HepG2 (cell line): ENCODE results near the gene NUDT7. TPM values are rescaled to one million over a fixed set of nuclear protein-coding genes. Genes with fewer than 3 reads are reported as not detected.

Experiments used
- ATAC-seq: fragments of 200-7000 bp; cut with Tn5 transposase; 3 replicates; pipeline ENCODE4 v1.9.1; 2020; ENCODE audit warnings: mild to moderate bottlenecking, moderate library complexity
- BruUV-seq: library from RNA; stranded (reverse); fragments of 400-500 nt; replicated peaks from 2 replicates; lab custom pipeline; 2021; lab: Mats Ljungman, UMichigan
- CTCF ChIA-PET: fragments of 300-600 bp; formaldehyde crosslinking; extraction: SDS; loops from one replicate; lab custom pipeline; 2021; ENCODE audit warnings: low total read pairs, inconsistent platforms, low intra/inter-chr PET ratio; lab: Yijun Ruan, JAX
- POLR2A ChIA-PET: fragments of 350-600 bp; sonication (Branson Sonifier 250); formaldehyde crosslinking; loops from one replicate; lab custom pipeline; 2020; ENCODE audit warnings: antibody characterized with exemption, inconsistent platforms; lab: Yijun Ruan, JAX
- DNase-seq: peaks from one replicate; pipeline ENCODE4 v3.0.0-alpha.2; 2015; ENCODE audit warnings: low spot score
- FAIRE-seq: peaks from 3 replicates; lab custom pipeline; 2011; peaks lifted over from hg19 to GRCh38; lab: Jason Lieb, UNC
- H2AFZ ChIP-seq: one replicate; pipeline ENCODE4 v1.6.1; 2011; ENCODE audit warnings: low read length, inconsistent platforms
- H3K27ac ChIP-seq: fragments of 300-600 bp; 3 replicates; pipeline ENCODE4 v1.8.0; 2011; ENCODE audit warnings: mixed run types, mild to moderate bottlenecking, mixed read lengths, low read length, inconsistent platforms; ENCODE audit not compliant: insufficient read depth; ENCODE audit errors: extremely low read length
- H3K27me3 ChIP-seq, 2 experiments: fragments of 200-600 bp in 1 of 2; 2 replicates in 1 of 2; 3 replicates in 1 of 2; pipeline versions ENCODE4 v1.6.0 to v1.8.0; 2011; ENCODE audit warnings: low read length in 2 of 2, mild to moderate bottlenecking in 2 of 2, moderate library complexity in 2 of 2, inconsistent platforms in 1 of 2; ENCODE audit not compliant: insufficient read depth in 2 of 2, control insufficient read depth in 1 of 2
- H3K36me3 ChIP-seq, 2 experiments: fragments of 200-600 bp in 1 of 2; replicated peaks in 1 of 2; 2 replicates in 1 of 2; 3 replicates in 1 of 2; pipeline versions ENCODE4 v1.5.1 to v1.8.0; 2011; ENCODE audit warnings: low read length in 2 of 2, inconsistent platforms in 1 of 2; ENCODE audit not compliant: insufficient read depth in 2 of 2, control insufficient read depth in 1 of 2
- H3K4me1 ChIP-seq: 2 replicates; pipeline ENCODE4 v1.5.1; 2012; ENCODE audit warnings: low read length, inconsistent platforms; ENCODE audit not compliant: insufficient read depth
- H3K4me2 ChIP-seq: 2 replicates; pipeline ENCODE4 v1.6.0; 2011; ENCODE audit warnings: low read depth, low read length, inconsistent platforms
- H3K4me3 ChIP-seq, 3 experiments: fragments of 200-600 bp in 1 of 3; sonication (generic), shearing (Covaris generic) in 1 of 3; replicated peaks in 1 of 3; 2 replicates each; pipeline ENCODE4 v1.5.1; 2011 to 2016; ENCODE audit warnings: low read length in 3 of 3, inconsistent platforms in 2 of 3, low read depth in 2 of 3, mild to moderate bottlenecking in 2 of 3, control low read depth in 1 of 3, mixed read lengths in 1 of 3; ENCODE audit not compliant: insufficient read depth in 1 of 3
- H3K79me2 ChIP-seq: one replicate; pipeline ENCODE4 v1.6.1; 2011; ENCODE audit warnings: low read length, inconsistent platforms; ENCODE audit not compliant: insufficient read depth
- H3K9ac ChIP-seq: 2 replicates; pipeline ENCODE4 v1.6.0; 2011; ENCODE audit warnings: mild to moderate bottlenecking, low read depth, low read length, inconsistent platforms; ENCODE audit not compliant: insufficient read depth
- H3K9me3 ChIP-seq: 2 replicates; pipeline ENCODE4 v1.5.1; 2012; ENCODE audit warnings: mild to moderate bottlenecking, low read length
- H4K20me1 ChIP-seq: 2 replicates; pipeline ENCODE4 v1.6.0; 2011; ENCODE audit warnings: inconsistent platforms, mild to moderate bottlenecking, low read length, moderate library complexity; ENCODE audit not compliant: insufficient read depth
- BRD4 ChIP-seq: sonication (generic); formaldehyde crosslinking; IDR thresholded peaks from 2 replicates; pipeline ENCODE4 v1.4.0; 2020; ENCODE audit warnings: missing genetic modification reagents
- FOXA1 ChIP-seq, 2 experiments: fragments of 450-650 bp in 1 of 2; sonication (generic) in 1 of 2; formaldehyde crosslinking in 1 of 2; IDR thresholded peaks; 2 replicates each; pipeline versions ENCODE4 v1.4.0 to v1.6.1; 2016 to 2020; ENCODE audit warnings: missing genetic modification reagents in 1 of 2
- KAT7 ChIP-seq: IDR thresholded peaks from 2 replicates; pipeline ENCODE4 v1.6.1; 2018; ENCODE audit warnings: borderline replicate concordance, missing compliant biosample characterization
- MLLT10 ChIP-seq: sonication (generic); formaldehyde crosslinking; IDR thresholded peaks from 2 replicates; pipeline ENCODE4 v1.4.0; 2020; ENCODE audit warnings: missing genetic modification reagents
- MXD4 ChIP-seq: IDR thresholded peaks from 2 replicates; pipeline ENCODE4 v1.6.1; 2016; ENCODE audit warnings: mild to moderate bottlenecking, missing biosample characterization, missing genetic modification reagents
- NR3C1 ChIP-seq: sonication (generic); formaldehyde crosslinking; IDR thresholded peaks from 2 replicates; pipeline ENCODE4 v1.4.0; 2020; ENCODE audit warnings: missing genetic modification reagents
- RAD51 ChIP-seq: fragments of 450-650 bp; IDR thresholded peaks from 2 replicates; pipeline ENCODE4 v1.6.1; 2016; ENCODE audit warnings: borderline replicate concordance
- SAFB2 ChIP-seq: sonication (generic); formaldehyde crosslinking; IDR thresholded peaks from 2 replicates; pipeline ENCODE4 v1.5.1; 2020; ENCODE audit warnings: missing genetic modification reagents, low read depth, mild to moderate bottlenecking, borderline replicate concordance
- SETDB1 ChIP-seq: sonication (generic); formaldehyde crosslinking; IDR thresholded peaks from 2 replicates; pipeline ENCODE4 v1.5.1; 2020; ENCODE audit warnings: missing genetic modification reagents, mild to moderate bottlenecking, borderline replicate concordance
- SP5 ChIP-seq: IDR thresholded peaks from 2 replicates; pipeline ENCODE4 v1.6.1; 2016; ENCODE audit warnings: low read depth, borderline replicate concordance
- THYN1 ChIP-seq: sonication (generic); formaldehyde crosslinking; IDR thresholded peaks from 2 replicates; pipeline ENCODE4 v1.8.1; 2023; ENCODE audit warnings: low read depth, mild to moderate bottlenecking, moderate library complexity, missing genetic modification reagents, borderline replicate concordance
- XRCC5 ChIP-seq: fragments of 200-400 bp; formaldehyde crosslinking; optimal IDR thresholded peaks from 2 replicates; pipeline ENCODE3; 2017; ENCODE audit warnings: mild to moderate bottlenecking, low read length
- ZMAT3 ChIP-seq: sonication (generic); formaldehyde crosslinking; conservative IDR thresholded peaks from 2 replicates; pipeline ENCODE4 v1.7.0; 2021; ENCODE audit warnings: missing genetic modification reagents
- ZNF121 ChIP-seq: sonication (generic); formaldehyde crosslinking; IDR thresholded peaks from 2 replicates; pipeline ENCODE4 v1.5.0; 2020; ENCODE audit warnings: mild to moderate bottlenecking, missing genetic modification reagents
- ZNF432 ChIP-seq: sonication (generic); formaldehyde crosslinking; IDR thresholded peaks from 2 replicates; pipeline ENCODE4 v1.5.0; 2020; ENCODE audit warnings: missing genetic modification reagents, mild to moderate bottlenecking, borderline replicate concordance
- ZNF614 ChIP-seq: IDR thresholded peaks from 2 replicates; pipeline ENCODE4 v1.6.1; 2018; ENCODE audit warnings: missing biosample characterization, missing genetic modification reagents, inconsistent platforms, borderline replicate concordance
- ZNF678 ChIP-seq: sonication (generic); formaldehyde crosslinking; IDR thresholded peaks from 2 replicates; pipeline ENCODE4 v1.4.0; 2020; ENCODE audit warnings: mild to moderate bottlenecking, missing genetic modification reagents
- ZNF841 ChIP-seq: sonication (generic); formaldehyde crosslinking; IDR thresholded peaks from 2 replicates; pipeline ENCODE4 v1.8.1; 2023; ENCODE audit warnings: missing genetic modification reagents, borderline replicate concordance
- WGBS: methylation state at CpG from one replicate; pipeline ENCODE4 v1.1.6; 2017; ENCODE audit warnings: low lambda C conversion rate; 5-methylcytosine and 5-hydroxymethylcytosine counted together
- in situ Hi-C: cut with HindIII; loops from 2 replicates; pipeline ENCODE4 v1.10.0; 2017; ENCODE audit warnings: low pct_unique_long_range_greater_than_20kb; ENCODE audit not compliant: extremely low pct_ligation_motif_present
- intact Hi-C: fragments of 100-400 bp; cut with micrococcal nuclease; formaldehyde crosslinking; loops from one replicate; pipeline ENCODE4 v1.10.0; 2022; ENCODE audit not compliant: unreplicated experiment
- polyA plus RNA-seq, 8 experiments: library from polyadenylated mRNA; depleted of rRNA in 3 of 8; stranded (reverse) in 7 of 8; unstranded in 1 of 8; fragments of >200 nt; fragmentation: Illumina TruSeq in 4 of 8; extraction: Trizol in 4 of 8; gene quantifications; 2 replicates each; pipeline versions ENCODE4 v1.2.1 to v1.2.3, GENCODE V29; 2011 to 2016; ENCODE audit warnings: low read depth in 4 of 8, missing spikeins in 1 of 8, mixed read lengths in 1 of 8; ENCODE audit not compliant: insufficient read depth in 1 of 8
- total RNA-seq, 5 experiments: library from RNA; depleted of rRNA; stranded (reverse); fragments of >200 nt; fragmentation: Illumina TruSeq; extraction: Trizol; gene quantifications; 2 replicates each; pipeline ENCODE4 v1.2.3, GENCODE V29; 2016; ENCODE audit warnings: low read depth in 1 of 5
- TF ChIP-seq, protein P1 (sequence below): sonication (generic); formaldehyde crosslinking; conservative IDR thresholded peaks from 2 replicates; pipeline ENCODE4 v1.8.1; 2023; ENCODE audit warnings: missing genetic modification reagents
- TF ChIP-seq, protein P2 (sequence below): sonication (generic); formaldehyde crosslinking; IDR thresholded peaks from 2 replicates; pipeline ENCODE4 v1.8.1; 2023; ENCODE audit warnings: mild to moderate bottlenecking, missing genetic modification reagents, borderline replicate concordance
- TF ChIP-seq, protein P3 (sequence below): sonication (generic); formaldehyde crosslinking; IDR thresholded peaks from 2 replicates; pipeline ENCODE4 v1.8.1; 2023; ENCODE audit warnings: mild to moderate bottlenecking, moderate library complexity, missing genetic modification reagents

NUDT7 gene
- total and polyA plus RNA-seq, 2 of the 13 experiments (the other 11 are each of a cell fraction or from before 2014, with no cell fraction given): 14.3 to 23.9 TPM

DNA sequence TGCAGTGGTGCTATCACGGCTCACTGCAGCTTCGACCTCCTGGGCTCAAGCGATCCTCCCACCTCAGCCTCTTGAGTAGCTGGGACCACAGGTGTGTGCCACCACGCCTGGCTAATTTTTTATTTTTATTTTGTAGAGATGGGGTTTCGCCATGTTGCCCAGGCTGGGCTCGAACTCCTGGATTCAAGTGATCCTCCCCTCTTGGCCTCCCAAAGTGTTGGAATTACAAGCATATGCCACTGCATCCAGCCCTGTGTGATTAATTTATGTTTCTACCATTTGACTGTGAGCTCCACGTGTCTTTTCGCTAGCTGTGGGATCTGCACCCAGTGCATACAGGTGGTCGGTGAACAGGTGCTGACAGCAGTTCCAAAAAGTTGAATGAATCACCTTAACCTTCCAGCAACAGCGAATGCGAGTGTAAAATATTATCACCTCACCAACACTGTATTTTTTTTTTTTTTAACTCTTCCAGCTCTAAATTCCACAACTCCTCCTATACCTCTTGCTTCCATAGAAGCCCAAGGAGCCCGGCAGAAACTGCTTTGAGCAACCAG, 484 bp upstream of the NUDT7 start (continued):
- TF ChIP-seq, protein P1, sequence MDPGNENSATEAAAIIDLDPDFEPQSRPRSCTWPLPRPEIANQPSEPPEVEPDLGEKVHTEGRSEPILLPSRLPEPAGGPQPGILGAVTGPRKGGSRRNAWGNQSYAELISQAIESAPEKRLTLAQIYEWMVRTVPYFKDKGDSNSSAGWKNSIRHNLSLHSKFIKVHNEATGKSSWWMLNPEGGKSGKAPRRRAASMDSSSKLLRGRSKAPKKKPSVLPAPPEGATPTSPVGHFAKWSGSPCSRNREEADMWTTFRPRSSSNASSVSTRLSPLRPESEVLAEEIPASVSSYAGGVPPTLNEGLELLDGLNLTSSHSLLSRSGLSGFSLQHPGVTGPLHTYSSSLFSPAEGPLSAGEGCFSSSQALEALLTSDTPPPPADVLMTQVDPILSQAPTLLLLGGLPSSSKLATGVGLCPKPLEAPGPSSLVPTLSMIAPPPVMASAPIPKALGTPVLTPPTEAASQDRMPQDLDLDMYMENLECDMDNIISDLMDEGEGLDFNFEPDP: no peak
- no peak for TF ChIP-seq ZNF678 (CRISPR knock-in tag)
- 0 out of 2 replicates have a peak, but pooled peaks have one; percentile 11 for TF ChIP-seq SP5 (CRISPR knock-in tag)
- TF ChIP-seq FOXA1 (IDR thresholded peaks at IDR 0.05): no peak
- peak; percentile 26; the same call in 1 of the 2 replicates for TF ChIP-seq FOXA1 (CRISPR knock-in tag; IDR thresholded peaks at IDR 0.05)
- no peak for TF ChIP-seq KAT7 (CRISPR knock-in tag)
- TF ChIP-seq, protein P2, sequence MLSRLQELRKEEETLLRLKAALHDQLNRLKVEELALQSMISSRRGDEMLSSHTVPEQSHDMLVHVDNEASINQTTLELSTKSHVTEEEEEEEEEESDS (CRISPR knock-in tag): no peak
- TF ChIP-seq ZNF841 (CRISPR knock-in tag): no peak
- no peak for TF ChIP-seq MLLT10 (CRISPR knock-in tag)
- no peak for TF ChIP-seq ZNF432 (CRISPR knock-in tag)
- no peak for TF ChIP-seq SETDB1 (CRISPR knock-in tag)
- no peak for TF ChIP-seq ZNF121 (CRISPR knock-in tag)

DNA sequence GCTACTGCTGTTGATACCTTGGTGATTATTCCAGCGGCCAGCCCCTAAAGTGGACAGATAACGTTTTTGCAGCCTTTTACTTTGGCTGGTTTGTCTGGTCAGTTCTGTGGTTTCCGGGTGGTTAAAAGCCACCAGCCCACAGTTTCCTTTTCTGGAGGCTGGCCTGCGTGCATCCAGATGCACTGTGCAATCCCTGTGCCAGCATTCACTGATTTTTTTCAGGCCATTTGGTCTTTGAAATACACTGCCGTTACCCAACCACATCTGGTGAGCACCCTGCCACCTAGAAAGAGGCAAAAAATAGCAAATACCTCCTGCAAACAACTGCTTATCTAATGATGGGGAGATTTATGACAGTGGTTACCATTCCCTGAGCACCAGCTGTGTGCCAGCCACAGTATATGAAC, 797 bp downstream of the NUDT7 start:
- Histone ChIP-seq H3K79me2 (no peaks in the 10 kb centered on the region), H3K27ac (peak overlapping the region; percentile 95), H3K36me3 (no peaks in the 10 kb centered on the region), H3K4me2 (peak overlapping the region; percentile 79), H3K9me3 (no peaks in the 10 kb centered on the region), H4K20me1 (no peaks in the 10 kb centered on the region), H3K4me1 (peaks cover 34% of the 10 kb centered on the region), H3K27me3 (no peaks in the 10 kb centered on the region; a peak in 1 of 5 replicates), H3K9ac (peak overlapping the region; percentile 88), H3K4me3 (peak overlapping the region; percentile 70 to 84 (median 81)), H2AFZ (no peak overlapping the region)
- no peak for DNase-seq
- POLR2A ChIA-PET: interaction anchor here (1.5 to 3.1 kb wide), 4 partner anchors 9 to 27 kb away, joined by 3 to 21 read pairs (median 10); no protein-coding TSS in a partner anchor
- in situ Hi-C loops (no loop called here), intact Hi-C loops (loop anchor here (2.0 kb wide), 1 partner anchor 14 kb away; no protein-coding TSS in a partner anchor)
- FAIRE-seq: no peak
- 0% methylated on average over 5 of the region's 5 CpGs for WGBS
- ATAC-seq: peak; percentile 39
- TSS peak; percentile 78 for BruUV-seq
- CTCF ChIA-PET: interaction anchor here (1.3 kb wide), 1 partner anchor 60 kb away, joined by 3 read pairs; no protein-coding TSS in a partner anchor
- no peak for TF ChIP-seq NR3C1
- no peak for TF ChIP-seq BRD4 (CRISPR knock-in tag)
- TF ChIP-seq ZMAT3 (CRISPR knock-in tag): no peak
- no peak for TF ChIP-seq ZNF614 (CRISPR knock-in tag)
- TF ChIP-seq RAD51: no peak
- TF ChIP-seq, protein P3, sequence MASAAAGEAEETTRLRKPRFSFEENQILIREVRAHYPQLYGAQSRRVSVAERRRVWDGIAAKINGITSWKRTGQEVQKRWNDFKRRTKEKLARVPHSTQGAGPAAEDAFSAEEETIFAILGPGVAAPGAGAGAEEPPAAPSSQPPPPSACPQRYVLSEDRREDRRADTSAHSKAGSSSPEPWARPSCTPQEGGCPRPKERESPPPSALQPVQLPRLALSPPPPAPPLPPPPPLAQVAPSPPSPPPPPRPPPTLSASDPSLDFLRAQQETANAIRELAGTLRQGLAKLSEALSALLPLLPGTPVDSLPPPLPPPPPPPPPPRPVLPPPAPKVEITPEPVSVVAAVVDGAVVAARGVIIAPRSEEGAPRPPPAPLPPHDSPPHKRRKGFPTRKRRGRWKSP: no peak
- TF ChIP-seq XRCC5: no peak
- 0 out of 2 replicates have a peak, but pooled peaks have one; percentile 0 for TF ChIP-seq MXD4
- TF ChIP-seq THYN1 (CRISPR knock-in tag): no peak
- TF ChIP-seq SAFB2: no peak
